IPS-18a (cell line): Measurements from ENCODE around the gene ANKRD39.
A peak's percentile ranks its signal among the peaks of the same experiment; 100 is the strongest.

ENCODE experiments used
- H3K27ac ChIP-seq: one replicate; pipeline ENCODE4 v1.5.1; 2013; ENCODE audit warnings: low read length
- H3K27me3 ChIP-seq: one replicate; pipeline ENCODE4 v1.6.1; 2013; ENCODE audit warnings: mild to moderate bottlenecking, low read length; ENCODE audit not compliant: control insufficient read depth, insufficient read depth
- H3K36me3 ChIP-seq: one replicate; pipeline ENCODE4 v1.6.1; 2013; ENCODE audit warnings: low read depth, low read length; ENCODE audit not compliant: control insufficient read depth
- H3K4me1 ChIP-seq: one replicate; pipeline ENCODE4 v1.6.1; 2013; ENCODE audit warnings: low read depth, low read length; ENCODE audit not compliant: control insufficient read depth
- H3K4me3 ChIP-seq: one replicate; pipeline ENCODE4 v1.5.1; 2013; ENCODE audit warnings: low read length
- H3K9ac ChIP-seq: one replicate; pipeline ENCODE4 v1.6.1; 2013; ENCODE audit warnings: mild to moderate bottlenecking, low read length, moderate library complexity
- H3K9me3 ChIP-seq: one replicate; pipeline ENCODE4 v1.6.1; 2013; ENCODE audit warnings: low read depth, low read length; ENCODE audit not compliant: control insufficient read depth

ANKRD39 gene

GRCh38 chr2:96841701-96842495 is 15.9 kb downstream of the ANKRD39 start:
- Histone ChIP-seq H3K9me3 (no peaks in the 10 kb centered on the region), H3K36me3 (no peaks in the 10 kb centered on the region), H3K4me1 (no peaks in the 10 kb centered on the region), H3K4me3 (no peak overlapping the region), H3K27ac (no peak overlapping the region), H3K27me3 (no peaks in the 10 kb centered on the region), H3K9ac (no peak overlapping the region)

- H3K9ac ChIP-seq, result no peak overlapping the region
- H3K4me3 ChIP-seq, result no peak overlapping the region
- H3K4me1 ChIP-seq, result no peaks in the 10 kb centered on the region
- H3K27me3 ChIP-seq, result no peaks in the 10 kb centered on the region
- no peaks in the 10 kb centered on the region for H3K9me3 ChIP-seq
- H3K36me3 ChIP-seq, result no peaks in the 10 kb centered on the region
- H3K27ac ChIP-seq, result no peak overlapping the region
Observed at GRCh38 chr2:96839875-96840850, 17.7 kb downstream of the ANKRD39 start.

DNA sequence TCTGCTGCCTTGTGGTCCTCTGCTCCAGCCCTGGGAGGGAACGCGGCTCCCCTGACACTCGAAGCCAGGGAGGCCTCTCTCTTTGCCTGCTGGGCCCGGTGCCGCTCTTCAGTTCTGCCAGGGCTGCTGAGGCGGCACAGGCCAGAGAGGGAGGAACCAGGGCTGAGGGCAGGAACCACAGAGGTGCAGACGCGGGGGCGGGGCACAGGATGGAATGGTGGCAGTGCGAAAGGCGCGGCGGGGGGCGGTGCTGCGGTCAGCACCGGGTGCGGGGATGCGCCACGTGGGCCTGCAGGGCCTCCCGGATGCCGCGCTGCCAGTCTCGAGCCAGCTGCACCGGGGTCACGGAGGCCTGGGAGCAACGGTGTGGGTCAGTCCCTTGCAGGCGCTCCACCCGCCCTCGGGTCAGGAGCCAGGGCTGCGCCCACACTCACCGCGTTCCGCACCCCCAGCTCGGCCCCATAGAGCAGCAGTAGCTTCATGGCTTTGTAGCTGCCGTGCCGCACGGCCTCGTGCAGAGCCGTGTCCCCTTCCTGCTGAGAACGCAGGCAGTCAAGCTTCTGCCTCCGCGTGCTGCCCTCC is 18.4 kb downstream of the ANKRD39 start:
- Histone ChIP-seq H3K4me3 (no peak overlapping the region), H3K9me3 (no peaks in the 10 kb centered on the region), H3K4me1 (no peaks in the 10 kb centered on the region), H3K27me3 (no peaks in the 10 kb centered on the region), H3K36me3 (peaks cover 5% of the 10 kb centered on the region), H3K9ac (no peak overlapping the region), H3K27ac (no peak overlapping the region)

DNA sequence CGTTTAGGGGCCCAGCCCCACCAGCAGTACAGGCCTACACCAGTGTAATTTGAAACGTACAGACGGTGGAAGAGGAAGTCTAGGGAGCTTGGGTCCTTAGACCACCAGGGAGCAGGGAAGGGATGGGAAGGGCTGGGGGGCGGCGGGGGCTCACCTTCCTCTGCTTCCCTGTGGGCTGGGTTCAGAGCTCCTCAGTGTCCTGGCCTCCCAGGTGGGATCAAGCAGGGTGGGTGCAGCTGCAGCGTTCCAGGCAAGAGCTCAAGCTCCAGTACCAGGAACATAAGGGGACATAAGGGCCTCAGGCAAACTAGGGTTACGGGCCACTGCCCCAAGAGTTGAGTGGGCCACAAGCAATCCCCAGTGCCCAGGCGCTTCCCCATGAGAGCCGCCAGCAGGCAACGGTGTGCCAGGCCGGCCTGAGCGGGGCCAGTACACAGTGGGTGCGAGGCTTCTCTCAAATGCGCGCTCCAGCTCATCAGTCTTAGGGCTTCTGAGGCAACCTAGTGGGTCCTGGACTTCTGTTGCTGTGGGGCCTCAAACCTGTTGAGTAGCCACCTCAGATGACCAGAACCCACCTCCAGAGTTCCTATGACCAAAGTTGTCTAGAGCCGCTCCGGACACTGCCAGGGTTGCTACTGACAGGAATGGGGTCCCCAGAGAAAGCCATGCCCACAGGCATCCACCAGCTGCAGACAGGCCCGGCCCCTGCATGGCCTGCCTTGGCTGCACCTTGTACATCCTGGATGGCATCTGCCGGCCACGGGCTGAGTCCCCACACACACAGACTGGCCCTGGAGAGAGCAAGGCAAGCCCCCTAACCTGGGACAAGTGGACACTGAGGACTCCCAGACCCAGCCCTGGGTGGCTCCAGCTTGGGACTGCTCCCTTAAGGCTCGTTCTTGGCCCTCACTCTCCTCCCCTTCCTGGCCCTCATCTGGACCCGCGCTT is 19.2 kb downstream of the ANKRD39 start:
- Histone ChIP-seq H3K27ac (no peak overlapping the region), H3K4me1 (peaks cover under 1% of the 10 kb centered on the region), H3K9me3 (no peaks in the 10 kb centered on the region), H3K36me3 (peaks cover 6% of the 10 kb centered on the region), H3K4me3 (no peak overlapping the region), H3K9ac (no peak overlapping the region), H3K27me3 (no peaks in the 10 kb centered on the region)

DNA sequence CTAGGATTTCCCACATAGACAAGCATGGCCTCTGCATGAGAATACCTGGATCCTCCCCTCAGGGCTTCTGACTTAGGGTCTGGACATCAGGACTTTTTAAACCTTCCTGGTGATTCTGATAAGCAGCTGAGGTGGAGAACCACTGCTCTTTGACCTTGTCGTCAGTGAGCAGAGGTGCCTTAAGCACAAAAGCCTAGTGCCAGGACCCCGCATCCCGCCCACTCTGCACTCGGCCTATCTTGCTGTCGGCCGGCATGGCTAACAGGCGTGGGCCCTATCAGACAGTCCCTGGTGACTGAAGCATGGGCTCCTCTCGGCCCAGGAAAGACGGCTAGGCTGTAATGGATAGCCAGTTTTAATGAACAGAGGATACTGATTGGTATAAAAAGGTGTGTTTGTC is 20.2 kb downstream of the ANKRD39 start:
- Histone ChIP-seq H3K9ac (no peak overlapping the region), H3K4me1 (peaks cover 9% of the 10 kb centered on the region), H3K4me3 (no peak overlapping the region), H3K9me3 (no peaks in the 10 kb centered on the region), H3K36me3 (peaks cover 6% of the 10 kb centered on the region), H3K27me3 (no peaks in the 10 kb centered on the region), H3K27ac (no peak overlapping the region)

GRCh38 chr2:96835830-96836229 is 22.0 kb downstream of the ANKRD39 start:
- peaks cover 17% of the 10 kb centered on the region for H3K4me1 ChIP-seq
- H3K27me3 ChIP-seq, result no peaks in the 10 kb centered on the region
- H3K4me3 ChIP-seq, result no peak overlapping the region
- H3K9me3 ChIP-seq, result no peaks in the 10 kb centered on the region
- H3K27ac ChIP-seq, result no peak overlapping the region
- no peak overlapping the region for H3K9ac ChIP-seq
- peaks cover 13% of the 10 kb centered on the region for H3K36me3 ChIP-seq

DNA sequence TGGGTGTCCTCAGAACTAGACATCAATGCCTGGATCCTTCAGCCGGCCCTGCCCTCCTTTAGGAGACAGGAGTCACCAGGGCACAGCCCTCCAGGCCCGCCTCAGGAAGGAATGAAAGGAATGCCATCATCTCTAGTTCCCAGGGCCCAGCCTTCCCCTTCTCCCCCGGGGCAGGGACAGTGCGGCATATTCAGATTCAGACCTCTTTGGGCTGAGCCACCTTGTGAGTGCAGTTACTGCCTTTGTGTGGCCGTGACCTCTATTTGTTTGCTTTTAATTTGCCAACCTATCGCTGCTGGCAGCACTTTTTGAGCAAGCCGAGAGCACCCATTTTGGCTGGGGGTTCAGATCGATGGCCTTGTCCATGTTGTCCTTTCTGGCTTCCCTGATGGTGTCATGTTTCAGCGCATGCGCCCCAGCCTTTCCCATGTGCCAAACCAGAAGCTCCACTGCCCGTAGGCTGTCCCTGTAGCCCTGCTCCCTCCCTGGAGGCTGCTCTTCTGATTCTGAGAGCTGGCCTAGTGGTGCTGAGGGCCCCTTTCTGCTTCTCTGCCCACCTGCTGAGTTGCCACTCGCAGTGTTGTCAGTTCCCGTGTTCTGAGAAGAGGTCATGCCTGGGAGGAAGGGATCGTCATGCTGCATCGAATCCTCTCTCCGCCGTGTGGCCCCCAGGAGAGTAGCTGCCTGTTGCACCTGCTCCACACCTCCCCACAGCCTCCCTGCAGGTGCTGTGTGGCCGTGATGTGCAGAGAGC is 24.9 kb downstream of the ANKRD39 start:
- Histone ChIP-seq H3K9me3 (no peaks in the 10 kb centered on the region), H3K4me1 (peaks cover 17% of the 10 kb centered on the region), H3K27ac (no peak overlapping the region), H3K9ac (peak overlapping the region; percentile 48), H3K4me3 (peak overlapping the region; percentile 63), H3K36me3 (peaks cover 38% of the 10 kb centered on the region), H3K27me3 (no peaks in the 10 kb centered on the region)

DNA sequence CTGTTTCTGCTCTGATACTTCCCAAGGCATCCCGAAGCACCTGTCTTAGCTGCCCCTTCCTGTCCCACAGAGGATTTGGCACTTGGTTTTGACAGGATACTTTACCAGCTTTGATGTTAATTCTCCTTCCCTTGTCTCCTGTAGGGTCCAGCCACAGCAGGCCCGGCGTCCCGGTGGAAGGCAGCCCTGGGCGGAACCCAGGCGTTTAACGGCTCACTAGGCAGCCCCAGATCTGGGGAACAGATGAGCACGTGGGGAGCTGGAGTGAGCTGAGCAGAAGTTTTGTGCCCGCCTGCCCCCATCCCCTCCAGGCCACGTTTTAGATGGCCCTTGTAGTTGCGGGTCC is 25.4 kb downstream of the ANKRD39 start:
- peaks cover 44% of the 10 kb centered on the region for H3K36me3 ChIP-seq
- peaks cover 17% of the 10 kb centered on the region for H3K4me1 ChIP-seq
- no peaks in the 10 kb centered on the region for H3K27me3 ChIP-seq
- peak overlapping the region; percentile 48 for H3K9ac ChIP-seq
- H3K27ac ChIP-seq, result no peak overlapping the region
- H3K9me3 ChIP-seq, result no peaks in the 10 kb centered on the region
- H3K4me3 ChIP-seq, result peak overlapping the region; percentile 63

DNA sequence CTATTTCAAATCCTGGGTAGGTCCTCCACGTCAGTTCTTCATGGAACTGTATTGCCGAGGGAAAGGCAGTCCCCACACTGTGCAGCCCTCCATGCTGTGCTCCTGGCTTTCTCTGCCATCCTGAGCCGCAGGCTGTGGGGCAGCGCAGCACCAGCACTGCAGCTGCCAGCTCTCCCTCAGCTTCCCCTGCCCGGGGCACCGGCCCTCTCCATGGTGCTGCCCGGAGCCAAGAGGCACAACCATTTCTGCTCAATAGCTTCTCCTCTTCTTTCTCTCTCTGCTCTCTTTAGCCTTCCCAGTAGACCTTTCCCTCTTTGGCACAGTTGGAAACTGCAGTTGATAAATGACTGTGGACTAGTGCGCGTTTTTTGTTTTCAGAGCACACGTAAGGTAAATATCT is 26.1 kb downstream of the ANKRD39 start:
- H3K9me3 ChIP-seq, result no peaks in the 10 kb centered on the region
- no peak overlapping the region for H3K27ac ChIP-seq
- no peak overlapping the region for H3K4me3 ChIP-seq
- no peaks in the 10 kb centered on the region for H3K27me3 ChIP-seq
- H3K4me1 ChIP-seq, result peaks cover 17% of the 10 kb centered on the region
- H3K36me3 ChIP-seq, result peaks cover 47% of the 10 kb centered on the region
- no peak overlapping the region for H3K9ac ChIP-seq

- peaks cover 17% of the 10 kb centered on the region for H3K4me1 ChIP-seq
- H3K4me3 ChIP-seq, result no peak overlapping the region
- no peak overlapping the region for H3K9ac ChIP-seq
- H3K27me3 ChIP-seq, result no peaks in the 10 kb centered on the region
- H3K27ac ChIP-seq, result no peak overlapping the region
- H3K36me3 ChIP-seq, result peaks cover 50% of the 10 kb centered on the region
- H3K9me3 ChIP-seq, result no peaks in the 10 kb centered on the region
Observed at GRCh38 chr2:96830044-96830562, 27.7 kb downstream of the ANKRD39 start.
